Occipital lobe (tissue), 2 donors: ENCODE measurements around the gene CTIF. TPM values are rescaled to one million over a fixed set of nuclear protein-coding genes. Genes with fewer than 3 reads are reported as not detected.
A peak's percentile ranks its signal among the peaks of the same experiment; 100 is the strongest.
"Not testable (repeated sequence)": the region's sequence is repeated elsewhere in the genome, so short reads cannot be mapped to it uniquely, and the experiment has no call there.

ENCODE experiments used
- DNase-seq: peaks from one replicate; lab custom pipeline; 2025; lab: John Stamatoyannopoulos, UW
- total RNA-seq: library from RNA; depleted of rRNA; stranded (reverse); fragments of >200 nt; gene quantifications from one replicate; pipeline ENCODE4 v1.2.3, GENCODE V29; 2014

Gene CTIF
- total RNA-seq, 1 donor from 2014 or later, result 55.1 TPM

GRCh38 chr18:48641981-48642380, 103.2 kb downstream of the CTIF start:
- DNase-seq, result no peak

GRCh38 chr18:48642503-48642902, 103.7 kb downstream of the CTIF start:
- DNase-seq, result no peak

DNA sequence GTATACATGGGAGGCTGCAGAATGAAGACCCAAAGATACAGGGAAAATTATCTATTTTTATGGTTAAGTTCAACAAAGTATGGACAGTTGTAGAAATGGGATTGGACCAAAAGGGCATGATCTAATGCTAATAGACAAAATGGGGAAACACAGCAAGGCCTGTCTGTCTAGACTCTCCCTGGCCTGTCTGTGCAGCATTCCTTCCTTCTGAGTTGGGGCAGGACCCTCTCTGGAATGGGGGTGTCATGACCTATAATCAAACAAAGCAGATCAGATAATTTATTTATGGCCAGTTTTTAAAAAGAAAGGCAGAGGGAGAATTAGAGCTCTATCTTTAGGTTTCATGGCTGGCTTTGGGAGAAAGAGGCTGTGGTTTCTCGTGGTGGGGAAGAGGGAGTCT, 104.4 kb downstream of the CTIF start:
- no peak for DNase-seq

DNA sequence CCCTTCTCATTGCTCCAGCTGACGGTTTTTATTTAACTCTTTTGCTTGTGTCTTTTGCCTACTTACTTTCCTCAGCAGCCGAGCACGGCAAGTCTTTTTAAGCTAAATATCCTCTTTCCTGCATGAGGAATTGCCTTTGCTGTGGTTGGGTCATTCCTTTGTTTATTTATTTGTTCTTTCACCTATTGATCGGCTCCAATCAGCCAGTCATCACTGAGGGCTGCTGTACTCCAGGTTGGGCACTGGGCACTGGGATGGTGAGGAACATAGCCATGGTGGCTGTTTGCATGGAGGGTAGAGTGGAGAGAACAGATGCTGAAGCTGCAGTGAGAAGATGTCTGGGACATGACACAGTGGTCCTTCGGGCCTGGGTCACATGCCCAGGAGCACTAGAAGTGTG, 105.2 kb downstream of the CTIF start:
- no peak for DNase-seq

DNA sequence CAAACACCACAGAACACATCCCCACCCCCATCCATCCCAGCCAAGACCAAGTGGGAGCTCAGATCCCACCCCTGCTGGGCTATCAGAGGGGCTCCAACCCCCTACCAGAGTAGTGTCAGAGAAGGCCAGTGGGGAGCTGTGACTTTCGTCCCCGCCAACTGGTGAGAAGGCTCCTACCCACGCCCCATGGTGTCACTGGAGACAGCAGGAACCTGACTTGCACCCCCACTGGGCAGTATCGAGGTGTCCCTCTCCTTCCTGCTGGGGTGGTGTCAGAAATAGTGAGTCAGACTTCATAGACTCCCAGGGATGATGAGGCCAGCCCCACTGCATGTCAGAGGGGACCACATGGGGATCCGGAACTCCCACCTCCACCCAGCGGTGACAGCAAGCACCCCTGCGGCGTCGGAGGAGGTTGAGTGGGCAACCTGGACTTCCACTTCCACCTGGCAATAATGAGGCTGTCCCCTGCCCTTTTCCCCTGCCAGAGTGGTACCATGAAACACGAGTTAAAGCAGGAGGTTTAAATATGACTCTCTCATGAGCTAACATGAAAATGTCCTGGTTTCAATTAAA, 106.7 kb downstream of the CTIF start:
- DNase-seq, result no peak

DNA sequence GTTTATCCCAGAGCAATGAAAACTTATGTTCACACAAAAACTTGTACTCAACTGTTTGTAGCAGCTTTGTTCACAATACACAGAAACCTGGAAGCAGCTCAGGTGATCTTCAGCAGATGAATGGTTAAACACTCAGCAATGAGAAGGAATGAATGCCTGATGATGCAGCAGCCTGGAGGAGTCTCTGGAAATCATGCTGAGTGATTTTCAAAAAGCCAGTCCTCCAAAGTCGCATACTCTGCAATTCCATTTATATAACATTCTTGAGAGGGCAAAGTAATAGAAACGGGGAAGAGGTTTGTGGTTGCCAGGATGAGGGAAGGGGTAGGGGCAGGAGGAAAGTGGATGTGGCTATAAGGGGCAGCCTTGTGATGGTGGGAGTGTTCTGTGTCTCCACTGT, 108.1 kb downstream of the CTIF start:
- DNase-seq, result no peak

DNA sequence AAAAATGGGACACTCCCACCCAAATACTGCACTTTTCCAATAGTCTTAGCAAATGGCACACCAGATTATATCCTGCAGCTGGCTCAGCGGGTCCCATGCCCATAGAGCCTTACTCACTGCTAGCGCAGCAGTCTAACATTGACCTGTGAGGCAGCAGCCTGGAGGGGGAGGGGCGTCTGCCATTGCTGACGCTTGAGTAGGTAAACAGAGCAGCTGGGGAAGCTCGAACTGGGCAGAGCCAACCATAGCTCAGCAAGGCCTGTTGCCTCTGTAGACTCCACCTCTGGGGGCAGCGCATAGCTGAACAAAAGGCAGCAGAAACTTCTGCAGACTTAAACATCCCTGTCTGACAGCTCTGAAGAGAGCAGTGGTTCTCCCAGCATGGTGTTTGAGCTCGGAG, 110.4 kb downstream of the CTIF start:
- DNase-seq, result no peak

DNA sequence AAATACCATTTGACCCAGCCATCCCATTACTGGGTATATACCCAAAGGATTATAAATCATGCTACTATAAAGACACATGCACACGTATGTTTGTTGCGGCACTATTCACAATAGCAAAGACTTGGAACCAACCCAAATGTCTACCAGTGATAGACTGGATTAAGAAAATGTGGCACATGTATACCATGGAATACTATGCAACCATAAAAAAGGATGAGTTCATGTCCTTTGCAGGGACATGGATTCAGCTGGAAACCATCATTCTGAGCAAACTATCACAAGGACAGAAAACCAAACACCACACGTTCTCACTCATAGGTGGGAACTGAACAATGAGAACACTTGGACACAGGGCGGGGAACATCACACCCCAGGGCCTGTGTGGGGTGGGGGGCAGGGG, 115.8 kb downstream of the CTIF start:
- DNase-seq, result not testable (repeated sequence)

- DNase-seq, result no peak
Observed at GRCh38 chr18:48655508-48655907, 116.7 kb downstream of the CTIF start.

- no peak for DNase-seq
Observed at GRCh38 chr18:48656176-48656575, 117.3 kb downstream of the CTIF start.

GRCh38 chr18:48656582-48656981, 117.8 kb downstream of the CTIF start:
- no peak for DNase-seq

DNA sequence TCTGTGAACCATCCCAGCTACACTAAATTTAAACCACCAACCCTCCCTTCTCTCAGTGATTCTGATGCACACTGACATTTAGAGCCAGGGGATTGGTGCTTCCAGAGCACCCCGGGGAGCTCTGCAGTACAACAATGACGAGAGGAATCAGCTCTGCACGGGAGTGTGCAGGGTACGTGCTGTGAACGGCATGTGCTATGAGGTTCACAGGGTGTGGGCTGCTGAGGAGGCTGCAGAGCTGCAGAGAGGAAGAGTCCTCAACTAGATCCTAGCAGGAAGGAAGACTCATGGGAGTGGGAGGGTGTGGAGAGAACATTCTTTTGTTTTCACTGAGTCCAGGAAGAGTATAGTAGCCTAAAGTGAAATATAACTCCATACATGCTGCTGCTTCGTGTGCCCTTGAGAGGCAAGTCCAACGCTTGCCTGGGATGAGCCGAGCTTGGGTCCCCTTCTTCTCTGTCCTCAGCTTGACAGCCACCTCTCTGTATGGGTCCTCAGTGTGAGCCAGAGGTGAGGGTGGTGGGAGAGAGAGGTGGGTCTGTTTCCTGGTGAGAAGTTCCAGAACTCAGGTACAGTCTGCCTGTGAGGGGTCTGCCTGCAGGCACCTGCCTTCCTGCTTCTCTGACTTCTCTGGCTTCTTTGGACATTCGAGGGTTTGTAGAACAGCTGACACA, 118.8 kb downstream of the CTIF start:
- peak; percentile 54 for DNase-seq

- DNase-seq, result no peak
Observed at GRCh38 chr18:48658721-48659120, 119.9 kb downstream of the CTIF start.

DNA sequence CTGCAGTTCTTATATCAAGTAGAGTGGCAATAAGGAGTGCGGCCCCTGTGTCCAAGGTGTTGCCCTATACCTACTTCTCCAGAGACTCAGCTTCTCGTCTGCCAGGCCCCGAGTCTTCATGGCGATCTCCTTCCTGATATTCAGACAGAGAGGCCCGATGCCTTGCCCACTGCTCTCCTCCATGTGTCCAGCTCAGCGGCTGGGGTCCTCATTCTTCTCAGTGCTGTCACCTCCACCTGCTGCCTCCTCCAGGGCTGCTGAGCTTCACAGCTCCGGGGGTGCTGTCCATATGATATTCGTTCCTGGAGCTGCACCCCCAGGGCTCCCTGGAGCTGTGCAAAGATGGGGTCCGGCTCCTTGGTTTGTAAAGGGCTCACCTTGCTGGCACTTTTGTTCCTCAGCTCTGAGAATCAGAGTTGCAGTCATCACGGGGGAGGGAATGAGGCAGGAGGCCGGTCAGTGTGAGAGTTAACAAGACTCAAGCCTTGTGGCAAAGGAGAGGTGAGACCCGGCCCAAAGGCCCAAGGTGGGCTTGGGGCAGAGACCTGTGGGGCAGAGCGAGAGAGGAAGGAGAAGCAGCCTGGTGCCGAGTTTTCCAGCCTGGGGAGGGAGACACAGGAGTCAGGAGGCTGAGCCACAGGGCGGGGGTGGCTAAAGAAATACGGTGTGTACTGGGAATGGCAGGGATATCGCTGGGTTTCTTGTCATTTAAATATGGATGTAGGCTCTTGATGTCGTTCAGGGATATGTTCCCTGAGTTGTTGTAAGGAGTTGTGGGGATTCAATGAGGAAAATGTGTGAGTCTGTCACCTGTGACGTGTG, 120.6 kb downstream of the CTIF start:
- no peak for DNase-seq

- no peak for DNase-seq
Observed at GRCh38 chr18:48660346-48661228, 121.8 kb downstream of the CTIF start.

DNA sequence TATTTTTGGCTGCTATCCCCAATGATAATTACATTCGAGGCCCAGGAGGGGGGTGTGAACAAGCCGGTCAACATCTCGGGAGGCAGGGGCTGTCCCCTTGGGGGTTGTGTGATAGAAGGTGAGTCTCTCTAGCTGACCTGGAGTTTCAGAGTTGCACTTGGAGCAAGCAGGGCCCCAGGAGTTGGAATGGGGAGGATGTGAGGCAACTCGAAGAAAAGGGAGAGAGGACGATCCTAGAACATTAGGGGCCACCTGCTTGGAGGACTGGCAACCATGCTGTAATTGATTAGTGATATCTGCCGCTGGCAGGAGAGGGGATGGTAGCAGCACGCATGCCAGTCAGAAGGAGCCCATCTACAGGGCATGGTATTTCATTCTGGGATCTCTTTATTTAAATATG, 122.6 kb downstream of the CTIF start:
- no peak for DNase-seq

DNA sequence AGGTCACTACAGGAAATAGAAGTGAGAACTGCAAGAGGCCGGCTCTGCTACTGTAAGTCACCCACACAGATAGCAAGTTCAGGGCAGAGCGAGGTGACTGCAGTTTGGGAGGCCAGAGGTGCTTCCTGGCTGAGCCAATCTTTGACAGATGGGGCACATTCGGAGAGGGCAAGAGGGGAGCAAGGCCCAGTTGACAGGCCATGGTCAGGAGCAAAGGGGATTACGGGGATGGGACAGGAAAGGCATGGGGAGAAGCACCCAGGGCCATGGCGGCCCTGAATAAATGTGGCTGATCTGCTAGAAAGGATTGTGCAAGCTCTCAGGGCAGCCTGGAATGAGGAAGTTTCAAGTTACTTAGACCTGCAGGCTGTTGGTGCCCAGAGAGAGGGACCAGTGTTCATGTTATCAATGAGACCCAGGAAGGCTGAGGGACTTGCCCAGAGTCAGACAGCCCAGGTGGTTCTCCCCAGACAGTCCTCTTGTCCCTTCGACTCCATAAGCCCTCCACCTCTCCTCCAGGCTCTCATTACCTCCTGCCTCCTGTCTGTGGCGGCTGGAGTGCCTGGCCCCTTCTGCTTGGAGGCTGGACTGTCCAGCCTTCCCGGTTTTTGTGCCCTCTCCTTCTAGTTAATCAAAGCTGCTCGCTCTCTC, 123.3 kb downstream of the CTIF start:
- no peak for DNase-seq

GRCh38 chr18:48663096-48663930, 124.5 kb downstream of the CTIF start:
- no peak for DNase-seq

- DNase-seq, result peak; percentile 40
Observed at GRCh38 chr18:48663931-48664847, 125.4 kb downstream of the CTIF start.
